Measurements from ENCODE around the gene ZSCAN9.

The ZSCAN9 gene

DNA sequence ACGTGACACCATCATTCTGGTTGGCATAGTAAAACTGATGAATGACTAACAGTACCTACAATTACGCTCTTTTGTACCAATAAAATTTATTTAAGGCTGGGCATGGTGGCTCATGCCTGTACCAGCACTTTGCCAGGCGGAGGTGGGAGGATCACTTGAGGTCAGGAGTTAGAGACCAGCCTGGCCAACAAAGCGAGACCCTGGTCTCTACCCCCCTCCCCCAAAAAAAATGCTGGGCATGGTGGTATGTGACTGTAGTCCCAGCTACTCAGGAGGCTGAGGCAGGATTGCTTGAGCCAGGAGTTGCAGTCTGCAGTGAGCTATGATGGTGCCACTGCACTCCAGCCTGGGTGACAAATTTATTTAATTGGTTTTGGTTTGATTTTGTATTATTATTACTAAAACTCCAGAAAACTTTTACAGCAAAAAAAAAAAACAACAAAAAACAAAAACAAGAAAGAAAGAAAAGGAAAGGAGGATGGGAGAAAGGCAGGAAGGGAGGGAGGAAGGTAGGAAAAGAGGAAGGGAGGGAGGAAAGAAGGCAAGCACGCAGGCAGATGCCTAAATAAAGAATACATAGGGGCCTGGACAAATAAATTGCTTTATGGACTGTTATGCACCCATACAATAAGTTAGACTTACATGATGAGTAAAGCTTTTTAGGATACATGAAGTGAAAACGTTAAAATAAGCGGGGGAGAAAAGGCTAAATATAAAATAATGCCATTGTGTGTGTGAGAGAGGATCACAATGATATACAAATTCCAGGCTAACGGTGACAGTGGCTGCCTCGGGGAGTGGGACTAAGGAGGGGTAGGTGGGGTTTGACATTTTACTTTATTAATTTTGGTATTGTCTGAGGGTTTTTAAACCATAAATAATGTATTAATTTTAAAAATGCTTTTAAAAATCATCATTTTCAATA lies 682 bp upstream of the ZSCAN9 start:
- Histone ChIP-seq H3K4me1 (ENCODE audit: control insufficient read depth in 2 of 2, insufficient read depth in 1 of 2, low read depth in 1 of 2, low read length in 2 of 2) (peaks cover 0 to 4% of the 10 kb centered on the region in 2 donors), H4K8ac (ENCODE audit: low read depth, low read length) (no peak overlapping the region), H2BK15ac (ENCODE audit: low read length) (no peak overlapping the region), H2BK120ac (ENCODE audit: low read depth, low read length) (no peak overlapping the region), H3K79me1 (ENCODE audit: low read depth, low read length) (peaks cover 2% of the 10 kb centered on the region), H3K36me3 (replicated peaks in 1 of 2; ENCODE audit: control insufficient read depth in 2 of 2, insufficient read depth in 2 of 2, low read length in 2 of 2) (peaks cover 17 to 28% of the 10 kb centered on the region in 2 donors), H3K4me2 (ENCODE audit: insufficient read depth, low read length, poor library complexity, severe bottlenecking) (no peak overlapping the region), H4K91ac (ENCODE audit: low read depth, low read length, poor library complexity) (no peak overlapping the region), H3K14ac (ENCODE audit: low read length) (no peak overlapping the region), H3K23ac (ENCODE audit: low read depth, low read length, poor library complexity) (no peak overlapping the region), H2AFZ (ENCODE audit: low read length) (peak overlapping the region; percentile 89), H3K4ac (ENCODE audit: low read length) (no peak overlapping the region), H3K9ac (ENCODE audit: low read depth, low read length, poor library complexity) (no peak overlapping the region), H2AK5ac (ENCODE audit: low read depth, low read length) (no peak overlapping the region), H3K4me3 (ENCODE audit: low read length in 2 of 2) (peak overlapping the region; percentile 86 to 92), H3K18ac (ENCODE audit: low read length) (no peak overlapping the region), H3K9me3 (replicated peaks in 1 of 2; ENCODE audit: control insufficient read depth in 2 of 2, insufficient read depth in 1 of 2, low read depth in 1 of 2, low read length in 2 of 2) (no peaks in the 10 kb centered on the region), H3K27me3 (ENCODE audit: control insufficient read depth in 3 of 3, insufficient read depth in 3 of 3, low read depth in 1 of 3, low read length in 3 of 3) (peaks cover 0 to 22% (median 9%) of the 10 kb centered on the region in 3 experiments), H2BK12ac (ENCODE audit: low read length) (no peak overlapping the region), H3K27ac (replicated peaks; ENCODE audit: low read length) (peak overlapping the region; percentile 78), H2BK5ac (ENCODE audit: low read length) (no peak overlapping the region)
- DNase-seq (ENCODE audit: low spot score), result no peak
- no CpG with 5 or more reads among the region's 9 CpGs for WGBS, 2 donors (ENCODE audit: extremely low coverage in 2 of 2, insufficient read length in 2 of 2, insufficient replicate concordance in 1 of 2)

DNA sequence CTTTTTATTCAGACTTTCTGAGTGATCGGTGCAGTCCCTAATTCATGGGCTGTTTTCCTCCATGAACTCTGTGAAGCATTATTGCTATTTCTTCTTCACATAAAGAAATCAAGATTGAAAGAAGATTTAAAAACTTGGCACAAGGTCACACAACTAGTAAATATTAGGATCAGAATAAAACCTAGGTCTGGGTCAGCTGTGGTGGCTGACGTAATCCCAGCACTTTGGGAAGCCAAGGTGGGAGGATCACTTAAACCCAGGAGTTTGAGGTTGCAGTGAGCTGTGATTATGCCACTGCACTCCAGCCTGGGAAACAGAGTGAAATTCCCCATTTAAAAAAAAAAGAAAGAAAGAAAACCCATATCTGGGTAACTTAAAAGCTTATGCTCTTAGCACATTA lies 1.4 kb downstream of the ZSCAN9 start:
- Histone ChIP-seq H2BK120ac (ENCODE audit: low read depth, low read length) (no peak overlapping the region), H2AK5ac (ENCODE audit: low read depth, low read length) (no peak overlapping the region), H3K14ac (ENCODE audit: low read length) (no peak overlapping the region), H3K79me1 (ENCODE audit: low read depth, low read length) (peaks cover 2% of the 10 kb centered on the region), H4K8ac (ENCODE audit: low read depth, low read length) (no peak overlapping the region), H3K36me3 (replicated peaks in 1 of 2; ENCODE audit: control insufficient read depth in 2 of 2, insufficient read depth in 2 of 2, low read length in 2 of 2) (peaks cover 24 to 49% of the 10 kb centered on the region in 2 donors), H2AFZ (ENCODE audit: low read length) (no peak overlapping the region), H3K9ac (ENCODE audit: low read depth, low read length, poor library complexity) (no peak overlapping the region), H3K27ac (replicated peaks; ENCODE audit: low read length) (no peak overlapping the region), H3K9me3 (replicated peaks in 1 of 2; ENCODE audit: control insufficient read depth in 2 of 2, insufficient read depth in 1 of 2, low read depth in 1 of 2, low read length in 2 of 2) (no peaks in the 10 kb centered on the region), H3K4me3 (ENCODE audit: low read length in 2 of 2) (peak overlapping the region in 1 of 2 donors; percentile 86), H2BK15ac (ENCODE audit: low read length) (no peak overlapping the region), H2BK12ac (ENCODE audit: low read length) (no peak overlapping the region), H2BK5ac (ENCODE audit: low read length) (no peak overlapping the region), H3K4me2 (ENCODE audit: insufficient read depth, low read length, poor library complexity, severe bottlenecking) (no peak overlapping the region), H3K27me3 (ENCODE audit: control insufficient read depth in 3 of 3, insufficient read depth in 3 of 3, low read depth in 1 of 3, low read length in 3 of 3) (peaks cover 0 to 7% (median 2%) of the 10 kb centered on the region in 3 experiments), H3K23ac (ENCODE audit: low read depth, low read length, poor library complexity) (no peak overlapping the region), H3K18ac (ENCODE audit: low read length) (no peak overlapping the region), H3K4me1 (ENCODE audit: control insufficient read depth in 2 of 2, insufficient read depth in 1 of 2, low read depth in 1 of 2, low read length in 2 of 2) (peaks cover 0 to 4% of the 10 kb centered on the region in 2 donors), H4K91ac (ENCODE audit: low read depth, low read length, poor library complexity) (no peak overlapping the region), H3K4ac (ENCODE audit: low read length) (no peak overlapping the region)
- DNase-seq (ENCODE audit: low spot score), result no peak
- WGBS, 2 donors (ENCODE audit: extremely low coverage in 2 of 2, insufficient read length in 2 of 2, insufficient replicate concordance in 1 of 2), result no CpG with 5 or more reads among the region's 2 CpGs

DNA sequence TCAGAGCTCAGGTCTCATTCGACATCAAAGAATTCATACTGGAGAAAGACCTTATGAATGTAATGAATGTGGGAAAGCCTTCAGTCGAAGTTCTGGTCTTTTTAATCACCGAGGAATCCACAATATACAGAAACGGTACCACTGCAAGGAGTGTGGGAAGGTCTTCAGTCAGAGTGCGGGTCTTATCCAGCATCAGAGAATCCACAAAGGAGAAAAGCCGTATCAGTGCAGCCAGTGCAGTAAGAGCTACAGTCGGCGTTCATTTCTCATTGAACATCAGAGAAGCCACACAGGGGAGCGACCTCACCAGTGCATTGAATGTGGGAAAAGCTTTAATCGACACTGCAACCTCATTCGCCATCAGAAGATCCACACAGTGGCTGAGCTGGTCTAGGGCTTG lies 7.7 kb downstream of the ZSCAN9 start:
- H3K79me1 ChIP-seq (ENCODE audit: low read depth, low read length), result no peaks in the 10 kb centered on the region
- H2BK12ac ChIP-seq (ENCODE audit: low read length), result no peak overlapping the region

DNA sequence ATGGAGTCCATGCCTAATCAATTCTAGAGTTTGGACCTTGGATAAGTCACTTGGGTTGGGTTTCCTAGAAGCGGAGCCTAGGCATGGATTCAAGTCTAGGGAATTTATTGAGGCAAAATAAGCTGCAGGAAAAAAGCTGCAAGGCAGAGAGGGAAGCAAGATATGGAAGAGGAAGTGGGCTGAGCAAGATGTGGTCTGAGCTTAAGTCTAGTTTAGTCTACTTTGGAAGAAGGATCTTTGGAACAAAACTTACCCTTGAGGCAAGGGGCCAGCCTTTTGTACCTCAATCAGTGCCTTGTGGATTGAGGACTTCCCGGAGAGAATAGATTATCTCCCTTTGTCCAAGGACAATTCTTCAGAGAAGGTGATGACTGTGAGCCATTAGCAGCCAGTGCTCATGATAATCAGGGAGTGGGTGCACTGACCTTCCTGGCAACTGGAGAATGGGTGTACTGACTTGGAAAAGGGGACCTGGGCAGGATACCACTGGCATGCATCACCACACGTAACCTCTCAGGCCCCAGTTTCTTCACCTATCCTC lies 10.9 kb downstream of the ZSCAN9 start:
- Histone ChIP-seq H3K18ac (ENCODE audit: low read length) (no peak overlapping the region), H2BK120ac (ENCODE audit: low read depth, low read length) (no peak overlapping the region), H3K36me3 (replicated peaks in 1 of 2; ENCODE audit: control insufficient read depth in 2 of 2, insufficient read depth in 2 of 2, low read length in 2 of 2) (peaks cover 25 to 68% of the 10 kb centered on the region in 2 donors), H4K8ac (ENCODE audit: low read depth, low read length) (no peak overlapping the region), H2BK5ac (ENCODE audit: low read length) (no peak overlapping the region), H2BK12ac (ENCODE audit: low read length) (no peak overlapping the region), H3K4me3 (ENCODE audit: low read length in 2 of 2) (no peak overlapping the region), H3K23ac (ENCODE audit: low read depth, low read length, poor library complexity) (no peak overlapping the region), H3K79me1 (ENCODE audit: low read depth, low read length) (no peaks in the 10 kb centered on the region), H3K27me3 (ENCODE audit: control insufficient read depth in 3 of 3, insufficient read depth in 3 of 3, low read depth in 1 of 3, low read length in 3 of 3) (no peaks in the 10 kb centered on the region), H3K14ac (ENCODE audit: low read length) (no peak overlapping the region), H2BK15ac (ENCODE audit: low read length) (no peak overlapping the region), H3K4me2 (ENCODE audit: insufficient read depth, low read length, poor library complexity, severe bottlenecking) (no peak overlapping the region), H3K9me3 (replicated peaks in 1 of 2; ENCODE audit: control insufficient read depth in 2 of 2, insufficient read depth in 1 of 2, low read depth in 1 of 2, low read length in 2 of 2) (peaks cover 0 to 16% of the 10 kb centered on the region in 2 donors), H2AFZ (ENCODE audit: low read length) (no peak overlapping the region), H2AK5ac (ENCODE audit: low read depth, low read length) (no peak overlapping the region), H3K4ac (ENCODE audit: low read length) (no peak overlapping the region), H3K9ac (ENCODE audit: low read depth, low read length, poor library complexity) (no peak overlapping the region), H3K4me1 (ENCODE audit: control insufficient read depth in 2 of 2, insufficient read depth in 1 of 2, low read depth in 1 of 2, low read length in 2 of 2) (peaks cover 0 to 1% of the 10 kb centered on the region in 2 donors), H4K91ac (ENCODE audit: low read depth, low read length, poor library complexity) (no peak overlapping the region), H3K27ac (replicated peaks; ENCODE audit: low read length) (no peak overlapping the region)
- no peak for DNase-seq (ENCODE audit: low spot score)
- WGBS, 2 donors (ENCODE audit: extremely low coverage in 2 of 2, insufficient read length in 2 of 2, insufficient replicate concordance in 1 of 2), result no CpG with 5 or more reads among the region's 3 CpGs

More for the DNA sequence above, 7.7 kb downstream of the ZSCAN9 start:
- H3K4ac ChIP-seq (ENCODE audit: low read length), result no peak overlapping the region
- H3K4me1 ChIP-seq (ENCODE audit: control insufficient read depth in 2 of 2, insufficient read depth in 1 of 2, low read depth in 1 of 2, low read length in 2 of 2), result peaks cover 0 to 1% of the 10 kb centered on the region in 2 donors
- no peak overlapping the region for H2BK15ac ChIP-seq (ENCODE audit: low read length)
- no peak overlapping the region for H3K18ac ChIP-seq (ENCODE audit: low read length)
- DNase-seq (ENCODE audit: low spot score), result no peak
- H2BK120ac ChIP-seq (ENCODE audit: low read depth, low read length), result no peak overlapping the region
- H3K27me3 ChIP-seq (ENCODE audit: control insufficient read depth in 3 of 3, insufficient read depth in 3 of 3, low read depth in 1 of 3, low read length in 3 of 3), result no peaks in the 10 kb centered on the region
- H3K4me2 ChIP-seq (ENCODE audit: insufficient read depth, low read length, poor library complexity, severe bottlenecking), result no peak overlapping the region
- H2AFZ ChIP-seq (ENCODE audit: low read length), result no peak overlapping the region
- WGBS, 2 donors (ENCODE audit: extremely low coverage in 2 of 2, insufficient read length in 2 of 2, insufficient replicate concordance in 1 of 2), result no CpG with 5 or more reads among the region's 11 CpGs
- no peak overlapping the region for H3K14ac ChIP-seq (ENCODE audit: low read length)
- H2AK5ac ChIP-seq (ENCODE audit: low read depth, low read length), result no peak overlapping the region
- no peak overlapping the region for H3K4me3 ChIP-seq (ENCODE audit: low read length in 2 of 2)
- H3K36me3 ChIP-seq (replicated peaks in 1 of 2; ENCODE audit: control insufficient read depth in 2 of 2, insufficient read depth in 2 of 2, low read length in 2 of 2), result peaks cover 33 to 89% of the 10 kb centered on the region in 2 donors
- H3K9ac ChIP-seq (ENCODE audit: low read depth, low read length, poor library complexity), result no peak overlapping the region
- no peak overlapping the region for H3K27ac ChIP-seq (replicated peaks; ENCODE audit: low read length)
- H3K23ac ChIP-seq (ENCODE audit: low read depth, low read length, poor library complexity), result no peak overlapping the region
- no peak overlapping the region for H2BK5ac ChIP-seq (ENCODE audit: low read length)
- H4K91ac ChIP-seq (ENCODE audit: low read depth, low read length, poor library complexity), result no peak overlapping the region
- no peak overlapping the region for H4K8ac ChIP-seq (ENCODE audit: low read depth, low read length)
- peaks cover 0 to 8% of the 10 kb centered on the region in 2 donors for H3K9me3 ChIP-seq (replicated peaks in 1 of 2; ENCODE audit: control insufficient read depth in 2 of 2, insufficient read depth in 1 of 2, low read depth in 1 of 2, low read length in 2 of 2)

All from neuronal stem cell (in vitro differentiated cells).